ENCODE measurements around the gene SLC45A1.
"Not testable (repeated sequence)": the region's sequence is repeated elsewhere in the genome, so short reads cannot be mapped to it uniquely, and the experiment has no call there.

The SLC45A1 gene

DNA sequence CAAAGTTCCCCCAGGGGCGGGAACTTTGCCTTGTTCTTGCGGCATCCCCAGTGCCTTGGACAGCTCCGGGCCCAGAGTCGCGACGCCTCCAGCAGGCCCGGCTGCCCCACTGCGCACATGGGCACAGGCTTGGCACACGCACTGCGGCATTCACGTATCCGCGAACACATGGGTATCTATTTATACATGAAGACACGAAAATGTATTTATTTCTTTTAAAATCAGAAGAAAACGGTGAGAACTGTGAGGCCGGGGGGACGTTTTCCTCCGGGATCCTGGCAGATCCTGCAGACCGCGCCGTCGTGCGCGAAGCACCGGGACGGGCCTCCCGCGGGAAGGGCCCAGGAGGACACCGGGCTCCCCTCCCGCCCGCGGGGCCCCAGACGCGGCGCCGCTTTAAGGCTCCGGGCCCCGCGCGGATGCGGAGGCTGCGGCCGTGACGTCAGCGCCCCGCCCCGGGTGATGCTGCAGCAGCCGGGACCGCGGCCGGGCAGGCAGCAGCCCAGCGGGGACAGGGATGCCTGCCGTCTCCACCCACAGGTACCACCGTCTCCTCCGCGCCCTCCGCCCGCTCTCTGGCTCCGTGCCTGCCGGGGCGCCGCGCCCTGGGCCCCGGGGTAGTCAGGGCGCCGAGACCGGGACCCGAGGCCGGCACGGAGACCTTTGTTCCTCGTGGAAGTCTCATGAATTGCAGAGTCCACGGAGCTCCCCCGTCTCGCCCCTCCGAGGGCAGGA is at the start of gene SLC45A1:
Gene SLC45A1 (plus strand): TSS at position 468 of the 735 bp plus-strand sequence. CDS start 6,216 bp downstream, outside the sequence.
- DNase-seq: no peak

DNA sequence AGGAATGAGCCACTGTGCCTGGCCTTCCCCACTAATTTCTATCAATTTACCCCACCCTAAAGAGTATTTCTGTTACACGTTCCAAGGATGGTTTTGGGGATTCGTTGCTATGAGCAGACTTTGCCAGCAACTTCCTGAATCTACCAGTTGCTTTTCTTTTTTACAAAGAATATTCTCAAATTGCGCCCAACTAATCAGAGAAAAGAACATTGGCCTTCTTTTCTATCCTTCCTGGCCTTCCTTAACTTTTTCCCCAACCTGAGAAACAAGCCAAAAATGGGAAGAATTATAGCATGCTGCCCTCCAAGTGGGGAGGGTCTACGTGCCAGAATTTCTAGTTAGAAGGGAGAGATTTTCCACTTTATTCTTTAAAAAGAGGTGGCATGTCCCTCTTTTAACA is 44.9 kb upstream of the SLC45A1 start:
- no peak for DNase-seq

GRCh38 chr1:8274352-8274751 is 43.6 kb upstream of the SLC45A1 start:
- DNase-seq: no peak

- DNase-seq: no peak
These were observed 41.6 kb upstream of the SLC45A1 start for GRCh38 chr1:8276173-8276914.

GRCh38 chr1:8276932-8277331 is 41.0 kb upstream of the SLC45A1 start:
- DNase-seq: no peak

DNA sequence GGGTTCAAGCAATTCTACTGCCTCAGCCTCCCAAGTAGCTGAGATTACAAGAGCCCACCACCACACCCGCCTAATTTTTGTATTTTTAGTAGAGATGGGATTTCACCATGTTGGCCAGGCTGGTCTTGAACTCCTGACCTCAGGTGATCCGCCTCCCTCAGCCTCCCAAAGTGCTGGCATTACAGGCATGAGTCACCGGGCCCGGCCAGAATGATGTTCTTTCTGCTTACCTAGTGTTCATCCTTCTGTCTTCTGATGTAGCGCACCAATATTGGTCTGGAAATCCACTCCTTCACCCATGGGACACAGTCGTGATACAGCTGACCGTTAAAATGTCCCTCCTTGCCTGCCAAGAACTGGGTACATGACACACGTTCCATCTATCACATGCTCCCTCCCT is 39.2 kb upstream of the SLC45A1 start:
- DNase-seq: not testable (repeated sequence)

DNA sequence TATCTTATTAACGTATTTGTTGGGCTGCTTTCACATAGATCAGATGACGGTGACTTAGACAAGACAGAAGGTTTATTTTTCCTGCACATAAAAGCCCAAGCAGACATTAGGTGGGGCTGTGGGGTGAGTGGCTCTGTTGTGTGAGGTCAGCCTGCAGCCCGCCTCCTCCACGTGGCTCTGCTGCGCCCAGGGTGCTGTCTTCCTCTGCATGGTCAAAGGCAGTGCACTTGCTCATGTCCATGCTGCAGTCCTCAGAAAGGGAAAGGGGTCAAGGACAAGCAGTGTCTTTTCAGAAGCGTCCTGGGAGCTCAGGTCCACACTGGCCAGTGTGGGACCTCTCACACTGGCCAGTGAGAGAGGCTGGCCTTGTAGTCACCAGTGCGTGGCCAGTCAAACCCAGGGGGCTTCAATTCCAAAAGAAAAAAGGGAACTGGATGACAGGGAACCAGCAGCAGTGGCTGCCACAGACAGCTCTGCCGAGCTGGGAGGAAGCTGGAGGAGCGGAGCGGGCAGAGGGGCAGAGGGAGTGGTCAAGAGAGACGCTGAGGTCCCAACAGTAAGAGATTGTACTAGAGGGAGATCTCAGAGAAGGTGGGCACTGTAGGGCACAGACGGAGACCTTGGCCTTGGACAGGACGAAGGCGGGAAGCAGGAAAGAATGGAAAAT is 35.9 kb upstream of the SLC45A1 start:
- no peak for DNase-seq

- DNase-seq: no peak
These were observed 34.6 kb upstream of the SLC45A1 start for GRCh38 chr1:8283058-8283884.

- no peak for DNase-seq
These were observed 33.8 kb upstream of the SLC45A1 start for GRCh38 chr1:8284127-8284526.

- no peak for DNase-seq
These were observed 32.8 kb upstream of the SLC45A1 start for GRCh38 chr1:8285103-8285502.

DNA sequence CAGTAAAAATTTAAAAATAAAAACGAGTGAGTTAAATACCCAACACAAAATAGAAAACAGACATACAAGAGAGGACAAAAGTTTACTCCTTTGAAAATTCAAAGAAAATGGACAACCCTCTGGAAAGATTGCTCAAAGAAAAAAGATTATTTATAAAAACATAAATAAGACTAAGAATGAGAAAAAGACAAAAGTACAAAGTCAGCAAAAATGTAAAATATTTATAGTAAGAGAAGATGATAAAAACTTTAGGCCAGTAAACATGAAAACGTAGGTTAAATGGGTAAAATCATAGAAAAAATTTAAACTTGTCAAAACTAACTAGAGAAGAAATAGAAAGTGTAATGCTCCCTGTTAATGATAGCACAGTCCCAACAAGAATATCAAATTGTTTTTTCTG is 31.9 kb upstream of the SLC45A1 start:
- no peak for DNase-seq

- no peak for DNase-seq
These were observed 24.8 kb upstream of the SLC45A1 start for GRCh38 chr1:8293118-8293517.

GRCh38 chr1:8293641-8294169 is 24.2 kb upstream of the SLC45A1 start:
- no peak for DNase-seq

DNA sequence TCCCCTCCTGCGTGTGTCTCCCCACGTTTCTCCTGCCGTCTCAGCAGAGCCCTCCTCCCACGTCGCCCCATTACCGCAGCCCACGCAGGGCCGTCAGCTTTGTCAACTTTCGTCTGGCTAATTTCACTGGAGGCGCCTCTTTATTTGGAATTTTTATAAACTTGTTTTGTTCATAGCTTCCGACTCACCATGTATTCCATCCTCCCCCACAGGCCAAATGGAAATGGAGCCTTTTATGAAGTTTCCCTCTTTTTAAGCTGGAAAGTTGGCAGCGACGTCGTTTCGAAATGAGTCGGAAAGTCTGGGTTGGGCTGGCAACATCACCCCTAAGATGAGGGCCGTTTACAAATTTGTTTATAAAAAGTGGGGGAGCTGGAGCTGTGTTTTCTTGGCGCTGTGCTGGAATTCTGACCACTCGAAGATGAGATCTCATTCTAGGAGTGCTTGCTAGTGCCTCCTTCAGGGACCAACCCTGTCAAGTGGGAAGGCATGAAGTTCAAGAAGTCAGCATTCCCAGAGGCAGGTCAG is 23.7 kb upstream of the SLC45A1 start:
- no peak for DNase-seq

DNA sequence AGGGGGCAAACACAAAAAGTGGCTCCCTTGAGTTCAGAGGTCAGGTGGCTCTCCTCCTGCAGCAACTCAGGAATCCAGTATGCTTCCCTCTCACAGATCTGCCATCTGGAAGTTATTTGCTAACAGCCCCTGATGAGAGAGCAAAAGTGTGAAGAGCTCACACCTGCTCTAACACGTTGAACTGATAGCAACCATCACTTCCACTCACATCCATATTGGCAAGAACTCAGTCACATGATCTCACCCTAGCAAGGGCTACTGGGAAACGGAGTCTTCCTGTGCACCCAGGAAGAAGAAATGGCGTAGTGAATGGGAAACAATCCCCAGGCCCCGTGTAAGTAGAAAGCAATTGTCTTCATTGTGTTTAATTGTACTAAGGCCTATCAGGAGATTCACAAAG is 20.7 kb upstream of the SLC45A1 start:
- no peak for DNase-seq

- no peak for DNase-seq
These were observed 18.0 kb upstream of the SLC45A1 start for GRCh38 chr1:8299963-8300362.

- no peak for DNase-seq
These were observed 15.6 kb upstream of the SLC45A1 start for GRCh38 chr1:8302081-8302956.

- DNase-seq: no peak
These were observed 14.8 kb upstream of the SLC45A1 start for GRCh38 chr1:8303141-8303540.

DNA sequence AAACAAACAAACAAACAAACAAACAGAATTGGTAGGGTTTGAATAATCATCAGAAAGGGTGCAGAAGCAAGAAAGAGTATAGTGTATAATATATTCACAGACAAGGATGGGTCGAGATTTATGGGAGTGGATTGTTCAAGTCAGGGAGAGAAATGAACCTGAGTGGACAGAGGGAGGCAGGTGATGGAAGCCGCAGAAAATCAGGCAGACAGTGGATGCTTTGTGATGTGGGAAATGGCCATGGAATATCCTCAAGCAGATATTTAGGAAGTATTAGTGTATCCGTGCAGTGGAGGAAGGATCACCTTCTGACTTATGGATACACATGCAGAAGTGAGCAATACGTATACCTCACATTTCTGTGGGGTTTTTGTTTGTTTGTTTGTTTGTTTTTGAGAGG is 14.0 kb upstream of the SLC45A1 start:
- DNase-seq: no peak

DNA sequence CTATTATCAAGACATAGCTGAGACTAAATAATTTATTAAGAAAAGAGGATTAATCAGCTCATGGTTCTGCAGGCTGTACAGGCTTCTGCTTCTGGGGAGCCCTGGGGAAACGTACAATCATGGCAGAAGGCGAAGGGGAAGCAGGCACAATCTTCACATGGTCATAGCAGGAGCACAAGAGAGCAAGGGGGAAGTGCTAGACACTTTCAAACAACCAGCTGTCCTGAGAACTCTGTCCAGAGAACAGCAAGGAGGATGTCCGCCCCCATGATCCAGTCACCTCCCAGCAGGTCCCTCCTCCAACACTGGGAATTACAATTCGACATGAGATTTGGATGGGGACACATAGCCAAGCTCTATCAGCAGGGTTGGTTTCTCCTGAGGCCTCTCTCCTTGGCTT is 10.3 kb upstream of the SLC45A1 start:
- DNase-seq: no peak

DNA sequence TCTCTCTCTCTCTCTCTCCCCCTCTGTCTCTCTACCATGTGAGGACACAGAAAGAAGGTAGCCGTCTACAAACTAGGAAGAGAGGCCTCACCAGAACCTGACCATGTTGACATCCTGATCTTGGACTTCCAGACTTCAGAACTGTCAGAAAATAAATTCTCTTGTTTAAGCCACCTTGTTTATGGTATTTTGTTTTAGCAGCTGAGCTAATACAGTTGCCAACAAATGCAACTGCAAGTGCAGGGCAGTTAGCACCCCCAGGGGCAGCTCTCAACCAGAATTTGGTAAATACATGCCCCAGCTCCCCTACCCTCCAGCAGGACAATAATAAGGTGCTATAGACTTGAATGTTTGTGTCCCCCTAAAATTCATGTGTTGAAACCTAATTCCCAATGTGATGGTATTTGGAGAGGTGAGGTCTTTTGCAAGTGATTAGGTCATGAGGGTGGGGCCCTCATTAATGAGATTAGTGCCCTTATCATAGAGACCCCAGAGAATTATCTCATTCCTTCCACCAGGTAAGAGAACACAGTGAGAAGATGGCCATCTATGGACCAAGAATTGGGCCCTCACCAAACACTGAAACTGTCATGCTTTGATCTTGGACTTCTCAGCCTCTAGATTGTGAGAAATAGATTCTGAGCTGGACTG is 6.7 kb upstream of the SLC45A1 start:
- DNase-seq: no peak

Data from GF-D8 (cell line).